Right lobe of liver (tissue), 4 donors: ENCODE measurements around the gene PSMD14.

Experiments
- POLR2A ChIP-seq: fragments of 450-650 bp; IDR thresholded peaks from one replicate; pipeline ENCODE4 v1.6.1; 2017; ENCODE audit warnings: antibody characterized with exemption, mild to moderate bottlenecking
- TF ChIP-seq, protein P1 (sequence below), 4 donors: fragments of 200-600 bp in 3 of 4; fragments of 450-650 bp in 1 of 4; IDR thresholded peaks; one replicate each; pipeline versions ENCODE4 v1.5.1 to v1.8.0; 2016 to 2022; ENCODE audit warnings: antibody characterized with exemption in 4 of 4, mild to moderate bottlenecking in 2 of 4
- donor health status: DM: no; HTN: no; CAD: no.
- donor health status: DM: no; HTN: no; CAD: no.
- donor health status: DM: no; HTN: yes; CAD: no.

DNA sequence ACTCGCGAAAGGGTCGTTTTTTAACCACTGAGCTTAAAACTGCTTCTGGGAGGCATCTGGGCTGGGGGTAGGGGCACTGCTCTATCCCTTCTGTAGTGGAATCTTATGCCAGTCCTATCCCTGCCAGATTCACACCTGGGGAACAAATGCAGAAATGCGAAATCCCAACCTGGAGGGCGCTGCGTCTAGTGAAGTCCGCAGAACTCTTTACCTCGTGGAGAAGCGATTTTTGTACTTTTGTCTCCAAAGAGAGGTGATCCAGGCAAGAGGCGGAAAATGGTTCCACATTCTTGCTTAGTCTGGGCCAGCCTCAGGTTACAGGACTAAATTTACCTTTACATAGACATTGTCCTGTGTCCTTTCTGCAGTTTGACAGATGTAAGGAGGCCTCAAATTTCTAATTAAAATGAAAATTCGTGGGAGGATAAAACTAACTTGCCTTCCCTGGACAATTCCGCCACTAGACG, 118.3 kb downstream of the PSMD14 start:
- TF ChIP-seq POLR2A: no peak
- TF ChIP-seq, protein P1, sequence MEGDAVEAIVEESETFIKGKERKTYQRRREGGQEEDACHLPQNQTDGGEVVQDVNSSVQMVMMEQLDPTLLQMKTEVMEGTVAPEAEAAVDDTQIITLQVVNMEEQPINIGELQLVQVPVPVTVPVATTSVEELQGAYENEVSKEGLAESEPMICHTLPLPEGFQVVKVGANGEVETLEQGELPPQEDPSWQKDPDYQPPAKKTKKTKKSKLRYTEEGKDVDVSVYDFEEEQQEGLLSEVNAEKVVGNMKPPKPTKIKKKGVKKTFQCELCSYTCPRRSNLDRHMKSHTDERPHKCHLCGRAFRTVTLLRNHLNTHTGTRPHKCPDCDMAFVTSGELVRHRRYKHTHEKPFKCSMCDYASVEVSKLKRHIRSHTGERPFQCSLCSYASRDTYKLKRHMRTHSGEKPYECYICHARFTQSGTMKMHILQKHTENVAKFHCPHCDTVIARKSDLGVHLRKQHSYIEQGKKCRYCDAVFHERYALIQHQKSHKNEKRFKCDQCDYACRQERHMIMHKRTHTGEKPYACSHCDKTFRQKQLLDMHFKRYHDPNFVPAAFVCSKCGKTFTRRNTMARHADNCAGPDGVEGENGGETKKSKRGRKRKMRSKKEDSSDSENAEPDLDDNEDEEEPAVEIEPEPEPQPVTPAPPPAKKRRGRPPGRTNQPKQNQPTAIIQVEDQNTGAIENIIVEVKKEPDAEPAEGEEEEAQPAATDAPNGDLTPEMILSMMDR (IDR thresholded peaks at IDR 0.05): peak in 3 of 4 donors; percentile 21 to 26 (median 22)
